Measurements from ENCODE around the gene GPR135. TPM values are rescaled to one million over a fixed set of nuclear protein-coding genes. Genes with fewer than 3 reads are reported as not detected.

Gene GPR135
- total RNA-seq, 1 donor from 2014 or later, result 0.91 TPM

DNA sequence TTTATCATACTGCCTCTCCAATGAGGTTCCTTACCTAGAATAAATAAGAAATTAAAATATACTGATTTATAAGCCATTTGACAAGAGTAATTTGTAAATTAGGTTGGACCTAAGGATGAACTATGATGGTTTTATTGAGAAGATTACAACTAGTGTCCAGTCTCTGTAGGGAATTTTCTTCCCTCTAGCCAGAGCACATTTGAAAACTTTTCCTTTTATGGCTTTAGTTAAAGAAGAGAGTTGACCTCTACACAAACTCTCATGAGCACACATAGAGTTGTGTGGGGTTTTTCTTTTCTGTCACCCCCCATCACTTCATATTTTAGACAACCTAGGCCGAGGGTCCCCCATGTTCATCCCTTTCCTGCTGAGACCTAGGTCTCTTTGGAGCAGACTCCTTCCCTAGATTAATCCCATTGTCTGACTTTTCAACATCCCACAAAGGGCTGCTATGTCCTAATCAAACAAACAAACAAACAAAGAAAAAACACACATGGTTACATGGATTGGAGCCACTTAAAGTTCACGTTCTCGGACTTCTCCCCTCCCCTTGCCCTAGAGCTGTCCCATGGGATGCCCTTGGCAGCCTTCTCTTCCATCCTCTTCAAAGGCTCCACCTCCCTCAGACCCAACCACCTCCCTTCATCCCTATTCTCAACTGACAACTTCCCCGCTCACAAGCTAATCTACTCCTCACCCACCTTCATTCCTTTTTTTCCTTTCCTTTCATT is 40.7 kb downstream of the GPR135 start:
- Mint-ChIP-seq H3K4me1 (ENCODE audit: low read depth, unreplicated experiment) (peaks cover 11% of the 10 kb centered on the region), H3K9me3 (ENCODE audit: unreplicated experiment) (no peaks in the 10 kb centered on the region), H3K4me3 (ENCODE audit: unreplicated experiment) (no peak overlapping the region), H3K27me3 (ENCODE audit: unreplicated experiment) (no peaks in the 10 kb centered on the region), H3K36me3 (ENCODE audit: unreplicated experiment) (no peaks in the 10 kb centered on the region), H3K27ac (ENCODE audit: unreplicated experiment) (no peak overlapping the region)
- DNase-seq, result no peak
- TF ChIP-seq, protein P1, sequence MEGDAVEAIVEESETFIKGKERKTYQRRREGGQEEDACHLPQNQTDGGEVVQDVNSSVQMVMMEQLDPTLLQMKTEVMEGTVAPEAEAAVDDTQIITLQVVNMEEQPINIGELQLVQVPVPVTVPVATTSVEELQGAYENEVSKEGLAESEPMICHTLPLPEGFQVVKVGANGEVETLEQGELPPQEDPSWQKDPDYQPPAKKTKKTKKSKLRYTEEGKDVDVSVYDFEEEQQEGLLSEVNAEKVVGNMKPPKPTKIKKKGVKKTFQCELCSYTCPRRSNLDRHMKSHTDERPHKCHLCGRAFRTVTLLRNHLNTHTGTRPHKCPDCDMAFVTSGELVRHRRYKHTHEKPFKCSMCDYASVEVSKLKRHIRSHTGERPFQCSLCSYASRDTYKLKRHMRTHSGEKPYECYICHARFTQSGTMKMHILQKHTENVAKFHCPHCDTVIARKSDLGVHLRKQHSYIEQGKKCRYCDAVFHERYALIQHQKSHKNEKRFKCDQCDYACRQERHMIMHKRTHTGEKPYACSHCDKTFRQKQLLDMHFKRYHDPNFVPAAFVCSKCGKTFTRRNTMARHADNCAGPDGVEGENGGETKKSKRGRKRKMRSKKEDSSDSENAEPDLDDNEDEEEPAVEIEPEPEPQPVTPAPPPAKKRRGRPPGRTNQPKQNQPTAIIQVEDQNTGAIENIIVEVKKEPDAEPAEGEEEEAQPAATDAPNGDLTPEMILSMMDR (IDR thresholded peaks at IDR 0.05; ENCODE audit: partially characterized antibody, unreplicated experiment), result no peak

DNA sequence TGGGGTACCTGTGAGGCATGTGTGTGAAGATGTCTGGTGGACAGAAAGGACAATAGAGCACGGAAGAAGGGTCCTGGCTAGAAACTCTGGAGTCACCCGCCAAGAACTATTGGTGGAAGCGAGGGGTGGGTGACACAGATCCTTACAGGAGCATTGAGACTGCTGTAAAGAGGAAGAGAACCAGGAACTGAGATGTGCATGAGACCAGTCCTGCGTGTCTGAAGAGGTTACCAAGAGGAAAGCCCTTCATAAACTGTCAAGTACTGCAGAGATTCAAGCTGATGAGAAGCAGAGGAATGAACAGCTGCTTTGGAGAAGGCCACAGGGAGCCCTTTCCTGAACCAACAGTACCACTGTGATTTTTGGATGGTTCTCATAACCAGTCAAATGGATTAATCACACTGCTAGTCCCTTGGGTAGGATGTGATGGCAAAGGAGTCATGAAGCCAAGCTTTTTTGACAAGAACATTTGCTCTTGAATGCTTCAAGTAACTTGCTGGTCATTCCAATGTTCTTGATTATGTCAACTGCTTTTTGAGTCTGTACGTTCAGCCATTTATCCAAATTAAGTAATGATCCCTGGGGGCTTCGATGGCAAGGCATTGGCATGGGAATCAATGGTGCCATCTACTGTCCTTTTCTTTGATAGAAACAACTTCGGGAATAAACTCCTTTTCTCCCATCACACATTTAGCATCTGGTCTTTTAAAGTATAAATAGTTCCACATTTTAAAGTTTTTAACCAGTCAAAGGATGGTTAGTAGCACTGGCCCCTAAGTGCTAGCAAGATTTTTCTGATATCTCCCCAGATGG is 42.9 kb downstream of the GPR135 start:
- Mint-ChIP-seq H3K9me3 (ENCODE audit: unreplicated experiment) (no peaks in the 10 kb centered on the region), H3K36me3 (ENCODE audit: unreplicated experiment) (no peaks in the 10 kb centered on the region), H3K4me1 (ENCODE audit: low read depth, unreplicated experiment) (peaks cover 6% of the 10 kb centered on the region), H3K4me3 (ENCODE audit: unreplicated experiment) (no peak overlapping the region), H3K27me3 (ENCODE audit: unreplicated experiment) (no peaks in the 10 kb centered on the region), H3K27ac (ENCODE audit: unreplicated experiment) (no peak overlapping the region)
- TF ChIP-seq, protein P1 (IDR thresholded peaks at IDR 0.05; ENCODE audit: partially characterized antibody, unreplicated experiment), result no peak
- no peak for DNase-seq

DNA sequence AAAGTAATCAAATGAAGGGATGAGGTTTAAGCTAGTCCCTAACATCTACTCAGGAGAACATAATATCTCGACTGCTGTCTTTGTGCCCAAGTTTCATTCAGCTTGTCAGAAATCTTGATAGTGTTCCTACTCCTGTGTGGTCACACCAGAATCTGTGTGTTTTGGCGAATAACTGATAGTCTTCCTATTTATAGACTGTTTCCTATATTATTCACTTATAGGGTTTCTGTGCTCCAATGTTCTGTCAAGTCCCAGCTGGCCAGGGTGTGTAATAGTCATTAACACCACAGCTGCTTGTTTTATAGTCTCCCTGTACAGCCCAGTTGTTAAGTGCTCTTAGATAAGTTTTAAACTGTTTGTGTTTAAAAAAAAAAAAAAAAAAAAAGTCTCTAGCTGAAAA is 45.9 kb downstream of the GPR135 start:
- H3K4me1 Mint-ChIP-seq (ENCODE audit: low read depth, unreplicated experiment), result peaks cover 2% of the 10 kb centered on the region
- no peak for DNase-seq
- TF ChIP-seq, protein P1 (IDR thresholded peaks at IDR 0.05; ENCODE audit: partially characterized antibody, unreplicated experiment), result no peak
- no peaks in the 10 kb centered on the region for H3K36me3 Mint-ChIP-seq (ENCODE audit: unreplicated experiment)
- H3K4me3 Mint-ChIP-seq (ENCODE audit: unreplicated experiment), result no peak overlapping the region
- no peak overlapping the region for H3K27ac Mint-ChIP-seq (ENCODE audit: unreplicated experiment)
- H3K9me3 Mint-ChIP-seq (ENCODE audit: unreplicated experiment), result no peaks in the 10 kb centered on the region
- H3K27me3 Mint-ChIP-seq (ENCODE audit: unreplicated experiment), result no peaks in the 10 kb centered on the region

DNA sequence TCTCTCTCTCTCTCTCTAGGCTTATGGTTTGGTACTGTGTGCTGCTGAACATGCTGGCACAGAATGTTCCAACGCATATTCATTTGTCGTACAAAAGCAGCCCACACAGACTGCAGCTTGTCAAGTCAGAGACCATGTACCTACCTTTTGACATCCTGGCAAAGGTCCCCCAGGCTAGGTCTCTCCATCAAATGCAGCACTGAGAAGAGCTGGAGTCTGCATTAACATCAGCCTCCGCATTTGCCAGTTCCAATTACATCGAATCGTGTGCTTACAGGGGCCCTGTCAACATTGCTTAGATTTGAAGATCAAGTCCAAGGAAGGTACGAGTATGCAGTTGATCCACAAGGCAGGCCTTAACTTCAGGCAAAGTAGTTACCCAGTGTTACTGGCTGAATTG is 47.9 kb downstream of the GPR135 start:
- peaks cover 2% of the 10 kb centered on the region for H3K4me1 Mint-ChIP-seq (ENCODE audit: low read depth, unreplicated experiment)
- TF ChIP-seq, protein P1 (IDR thresholded peaks at IDR 0.05; ENCODE audit: partially characterized antibody, unreplicated experiment), result no peak
- no peaks in the 10 kb centered on the region for H3K27me3 Mint-ChIP-seq (ENCODE audit: unreplicated experiment)
- no peak for DNase-seq
- H3K36me3 Mint-ChIP-seq (ENCODE audit: unreplicated experiment), result no peaks in the 10 kb centered on the region
- no peak overlapping the region for H3K27ac Mint-ChIP-seq (ENCODE audit: unreplicated experiment)
- no peaks in the 10 kb centered on the region for H3K9me3 Mint-ChIP-seq (ENCODE audit: unreplicated experiment)
- H3K4me3 Mint-ChIP-seq (ENCODE audit: unreplicated experiment), result no peak overlapping the region
